H1 (cell line): ENCODE measurements around the gene NMT2. TPM values are rescaled to one million over a fixed set of nuclear protein-coding genes. Genes with fewer than 3 reads are reported as not detected.
A peak's percentile ranks its signal among the peaks of the same experiment; 100 is the strongest.

ENCODE experiments used
- CTCF ChIA-PET: fragments of 300-600 bp; sonication (Branson Sonifier 250); formaldehyde crosslinking; loops from one replicate; lab custom pipeline; 2021; ENCODE audit not compliant: partially characterized antibody; lab: Charles Lee
- POLR2A ChIA-PET: fragments of 300-600 bp; sonication (Branson Sonifier 250); formaldehyde crosslinking; loops from one replicate; lab custom pipeline; 2021; ENCODE audit warnings: inconsistent platforms; ENCODE audit not compliant: partially characterized antibody; lab: Charles Lee
- DNase-seq, 2 experiments: peaks; one replicate each; pipeline versions ENCODE4 v3.0.0 to v3.0.0-alpha.2; 2010 to 2022; ENCODE audit warnings: low spot score in 2 of 2, low read depth in 1 of 2, mixed read lengths in 1 of 2
- FAIRE-seq: peaks from 2 replicates; lab custom pipeline; 2011; peaks lifted over from hg19 to GRCh38; lab: Jason Lieb, UNC
- H2AFZ ChIP-seq: 2 replicates; pipeline ENCODE4 v1.8.1; 2012; ENCODE audit warnings: low read length, inconsistent platforms
- H2AK5ac ChIP-seq: 2 replicates; pipeline ENCODE4 v1.6.1; 2013; ENCODE audit warnings: low read depth, low read length
- H2BK120ac ChIP-seq: replicated peaks from 2 replicates; pipeline ENCODE3; 2013; ENCODE audit warnings: low read depth, low read length, inconsistent platforms
- H2BK12ac ChIP-seq: 2 replicates; pipeline ENCODE4 v1.6.1; 2013; ENCODE audit warnings: low read depth, low read length
- H2BK15ac ChIP-seq: 2 replicates; pipeline ENCODE4 v1.6.1; 2013; ENCODE audit warnings: low read length
- H2BK20ac ChIP-seq: 2 replicates; pipeline ENCODE4 v1.6.1; 2013; ENCODE audit warnings: low read length
- H2BK5ac ChIP-seq: 2 replicates; pipeline ENCODE4 v1.6.1; 2013; ENCODE audit warnings: low read depth, low read length
- H3K14ac ChIP-seq: 2 replicates; pipeline ENCODE4 v1.6.1; 2013; ENCODE audit warnings: inconsistent platforms; ENCODE audit not compliant: insufficient read length
- H3K18ac ChIP-seq: 2 replicates; pipeline ENCODE4 v1.6.1; 2013; ENCODE audit warnings: low read length; ENCODE audit errors: extremely low read depth
- H3K23ac ChIP-seq: 2 replicates; pipeline ENCODE4 v1.6.1; 2013; ENCODE audit warnings: inconsistent platforms; ENCODE audit not compliant: insufficient read length
- H3K23me2 ChIP-seq: 2 replicates; pipeline ENCODE4 v1.6.1; 2013; ENCODE audit warnings: low read depth, low read length
- H3K27ac ChIP-seq: 2 replicates; pipeline ENCODE4 v1.6.1; 2011; ENCODE audit warnings: low read depth, low read length, inconsistent platforms
- H3K27me3 ChIP-seq, 4 experiments: replicated peaks in 1 of 4; 1 replicate in 1 of 4; 2 replicates in 3 of 4; pipeline versions ENCODE4 v1.6.1 to v1.8.1; 2011 to 2013; ENCODE audit warnings: low read length in 3 of 4, mild to moderate bottlenecking in 3 of 4, inconsistent platforms in 2 of 4, mixed read lengths in 2 of 4, moderate library complexity in 1 of 4; ENCODE audit not compliant: control insufficient read depth in 3 of 4, insufficient read depth in 3 of 4; ENCODE audit errors: extremely low read depth in 1 of 4
- H3K36me3 ChIP-seq, 4 experiments: 2 replicates each; pipeline versions ENCODE4 v1.6.1 to v1.8.1; 2011 to 2013; ENCODE audit warnings: mild to moderate bottlenecking in 4 of 4, low read length in 3 of 4, moderate library complexity in 2 of 4, control low read depth in 1 of 4, inconsistent platforms in 1 of 4; ENCODE audit not compliant: insufficient read depth in 4 of 4, control insufficient read depth in 2 of 4
- H3K4ac ChIP-seq: replicated peaks from 2 replicates; pipeline ENCODE3; 2013; ENCODE audit warnings: low read length, low read depth, mixed read lengths, inconsistent platforms; ENCODE audit not compliant: insufficient read length
- H3K4me1 ChIP-seq, 4 experiments: replicated peaks in 1 of 4; 1 replicate in 1 of 4; 2 replicates in 3 of 4; pipeline versions ENCODE4 v1.6.1 to v1.8.1; 2011 to 2013; ENCODE audit warnings: low read length in 3 of 4, inconsistent platforms in 2 of 4, mixed read lengths in 1 of 4; ENCODE audit not compliant: insufficient read depth in 4 of 4, control insufficient read depth in 3 of 4
- H3K4me2 ChIP-seq, 2 experiments: 2 replicates each; pipeline versions ENCODE4 v1.6.1 to v1.8.1; 2011 to 2013; ENCODE audit warnings: low read depth in 2 of 2, low read length in 2 of 2, control low read depth in 1 of 2, inconsistent platforms in 1 of 2, mild to moderate bottlenecking in 1 of 2; ENCODE audit not compliant: insufficient read depth in 1 of 2
- H3K4me3 ChIP-seq, 4 experiments: fragments of 200-600, 300-600 bp in 1 of 4; sonication (generic), shearing (Covaris generic), sonication (Bioruptor Twin) in 1 of 4; 2 replicates each; pipeline versions ENCODE4 v1.5.1 to v1.8.1; 2011 to 2016; ENCODE audit warnings: low read length in 4 of 4, low read depth in 3 of 4, control low read depth in 2 of 4, inconsistent platforms in 2 of 4, mild to moderate bottlenecking in 2 of 4, mixed read lengths in 1 of 4, moderate library complexity in 1 of 4; ENCODE audit not compliant: insufficient read depth in 2 of 4; ENCODE audit errors: extremely low read depth in 1 of 4
- H3K56ac ChIP-seq: replicated peaks from 2 replicates; pipeline ENCODE3; 2013; ENCODE audit warnings: low read depth, mild to moderate bottlenecking, mixed read lengths, low read length, inconsistent platforms; ENCODE audit not compliant: insufficient read length
- H3K79me1 ChIP-seq: 2 replicates; pipeline ENCODE4 v1.6.1; 2013; ENCODE audit warnings: low read depth, low read length, control low read depth
- H3K79me2 ChIP-seq, 2 experiments: 2 replicates each; pipeline versions ENCODE4 v1.6.1 to v1.8.1; 2012 to 2013; ENCODE audit warnings: low read length in 2 of 2, mild to moderate bottlenecking in 2 of 2, inconsistent platforms in 1 of 2; ENCODE audit not compliant: insufficient read depth in 2 of 2, control insufficient read depth in 1 of 2
- H3K9ac ChIP-seq, 4 experiments: replicated peaks in 1 of 4; 1 replicate in 1 of 4; 2 replicates in 3 of 4; pipeline versions ENCODE4 v1.6.1 to v1.8.1; 2011 to 2013; ENCODE audit warnings: low read depth in 3 of 4, low read length in 3 of 4, control low read depth in 2 of 4, mild to moderate bottlenecking in 2 of 4, moderate library complexity in 2 of 4, inconsistent platforms in 1 of 4; ENCODE audit errors: extremely low read depth in 1 of 4
- H3K9me3 ChIP-seq, 2 experiments: 2 replicates each; pipeline versions ENCODE4 v1.6.1 to v1.8.1; 2012 to 2013; ENCODE audit warnings: mild to moderate bottlenecking in 2 of 2, moderate library complexity in 2 of 2, control low read depth in 1 of 2, inconsistent platforms in 1 of 2, low read depth in 1 of 2, low read length in 1 of 2, mixed read lengths in 1 of 2; ENCODE audit not compliant: insufficient read depth in 2 of 2
- H4K20me1 ChIP-seq, 2 experiments: replicated peaks in 1 of 2; 2 replicates each; pipeline versions ENCODE3 to v1.8.1; 2011 to 2013; ENCODE audit warnings: inconsistent platforms in 2 of 2, low read length in 2 of 2, mild to moderate bottlenecking in 1 of 2; ENCODE audit not compliant: insufficient read depth in 2 of 2, control insufficient read depth in 1 of 2
- H4K5ac ChIP-seq: 2 replicates; pipeline ENCODE4 v1.6.1; 2013; ENCODE audit warnings: low read length, low read depth, mixed read lengths, inconsistent platforms; ENCODE audit not compliant: insufficient read length
- H4K8ac ChIP-seq: 2 replicates; pipeline ENCODE4 v1.8.0; 2013; ENCODE audit warnings: mild to moderate bottlenecking, moderate library complexity, low read length, inconsistent platforms; ENCODE audit not compliant: insufficient read depth; ENCODE audit errors: extremely low read depth
- H4K91ac ChIP-seq: replicated peaks from 2 replicates; pipeline ENCODE3; 2013; ENCODE audit warnings: low read length, mixed read lengths, inconsistent platforms; ENCODE audit not compliant: insufficient read length
- ATF2 ChIP-seq: IDR thresholded peaks from 2 replicates; pipeline ENCODE4 v1.6.1; 2012; ENCODE audit warnings: low read length, inconsistent platforms
- EGR1 ChIP-seq: IDR thresholded peaks from 2 replicates; pipeline ENCODE4 v1.6.1; 2011; ENCODE audit warnings: low read depth, low read length, borderline replicate concordance
- MAFK ChIP-seq: IDR thresholded peaks from 2 replicates; pipeline ENCODE4 v1.6.1; 2012; ENCODE audit warnings: low read depth, mild to moderate bottlenecking, improper control_type of control experiment, low read length
- MAX ChIP-seq: IDR thresholded peaks from 2 replicates; pipeline ENCODE4 v1.6.1; 2012; ENCODE audit warnings: inconsistent platforms
- SAP30 ChIP-seq: fragments of 300-600 bp; sonication (generic); IDR thresholded peaks from 2 replicates; pipeline ENCODE4 v1.7.1; 2012; ENCODE audit warnings: low read length, moderate library complexity, mild to moderate bottlenecking, inconsistent platforms; ENCODE audit not compliant: insufficient read depth, insufficient replicate concordance
- SP4 ChIP-seq: IDR thresholded peaks from 2 replicates; pipeline ENCODE4 v1.6.1; 2012; ENCODE audit warnings: low read length, inconsistent platforms
- TBP ChIP-seq: IDR thresholded peaks from 2 replicates; pipeline ENCODE4 v1.6.1; 2011; ENCODE audit warnings: low read depth, low read length, improper control_type of control experiment
- WGBS, 2 experiments: shearing (Covaris generic) in 1 of 2; methylation state at CpG; one replicate each; pipeline versions ENCODE4 v1.1.6 to v1.1.7; 2013 to 2015; ENCODE audit warnings: low lambda C conversion rate in 2 of 2, mixed read lengths in 2 of 2, inconsistent platforms in 1 of 2, low coverage in 1 of 2, missing lambda C conversion rate in 1 of 2; ENCODE audit not compliant: insufficient replicate concordance in 2 of 2, insufficient coverage in 1 of 2, insufficient read length in 1 of 2; ENCODE audit errors: extremely low coverage in 1 of 2, missing lambda C conversion rate in 1 of 2; 5-methylcytosine and 5-hydroxymethylcytosine counted together
- polyA plus RNA-seq, 7 experiments: library from polyadenylated mRNA; depleted of rRNA in 3 of 7; stranded (reverse) in 5 of 7; unstranded in 2 of 7; fragments of >200 nt in 5 of 7; fragments of 200-250 nt in 2 of 7; gene quantifications; 1 replicate in 5 of 7; 2 replicates in 1 of 7; 4 replicates in 1 of 7; pipeline versions ENCODE4 v1.2.1 to v1.2.3, GENCODE V29; 2011 to 2013; ENCODE audit warnings: missing spikeins in 2 of 7, mixed read lengths in 2 of 7
- total RNA-seq: library from RNA; stranded (reverse); fragmentation: NEBNext Ultra II Directional; extraction: Animal tissue kit (Norgen Biotek cat#: 25700); gene quantifications from 2 replicates; pipeline ENCODE4 v1.2.1, GENCODE V29; 2021

The NMT2 gene
- total and polyA plus RNA-seq, 2 of the 8 experiments (the other 6 are each of a cell fraction or from before 2014, with no cell fraction given): 4.4 to 15.4 TPM

DNA sequence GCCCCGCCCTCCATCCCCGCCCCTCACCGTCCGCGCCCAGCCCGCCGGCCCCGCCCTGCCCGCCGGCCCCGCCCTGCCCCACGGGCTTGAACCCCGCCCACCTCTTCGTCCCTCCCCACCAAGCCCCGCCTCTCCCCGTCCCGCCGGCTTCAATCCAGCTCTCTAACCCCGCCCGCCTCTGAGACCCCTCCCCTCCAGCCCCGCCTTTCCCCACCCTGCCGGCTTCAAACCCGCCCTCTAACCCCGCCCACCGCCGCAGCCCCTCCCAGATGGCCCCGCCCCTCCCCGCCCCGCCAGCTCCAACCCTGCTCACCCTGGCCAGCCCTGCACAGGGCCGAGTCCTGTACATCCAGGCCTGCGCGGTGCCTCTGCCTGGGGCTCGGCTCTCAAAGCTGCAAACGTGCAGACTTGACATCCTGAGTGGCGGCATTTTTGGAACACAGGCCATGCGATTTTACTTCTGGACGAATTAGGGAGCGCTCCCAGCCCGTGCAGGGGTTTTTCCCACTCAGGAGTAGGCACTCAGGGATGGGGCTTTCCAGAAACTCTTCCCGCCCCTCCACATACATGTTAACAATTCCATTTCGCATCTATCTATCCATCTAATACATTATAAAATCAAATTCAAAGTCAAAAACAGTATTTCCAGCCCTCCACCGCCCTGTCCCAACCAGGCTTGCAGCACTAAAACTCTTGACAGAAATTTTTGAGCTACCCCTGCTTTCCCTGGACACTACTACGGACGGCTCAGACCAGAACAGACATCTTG, 477 bp upstream of the NMT2 start:
- Histone ChIP-seq H3K79me2 (peaks cover 0 to 13% of the 10 kb centered on the region in 2 experiments; a peak in 2 of 4 replicates), H3K27ac (no peak overlapping the region), H3K9me3 (no peaks in the 10 kb centered on the region), H3K4ac (no peak overlapping the region), H3K23me2 (peaks cover 5% of the 10 kb centered on the region; the same call in 1 of the 2 replicates), H3K27me3 (no peaks in the 10 kb centered on the region; a peak in 2 of 7 replicates), H2BK15ac (no peak overlapping the region), H2BK12ac (no peak overlapping the region), H3K14ac (no peak overlapping the region), H4K5ac (no peak overlapping the region), H3K36me3 (no peaks in the 10 kb centered on the region), H3K18ac (no peak overlapping the region; the same call in 1 of the 2 replicates), H3K56ac (no peak overlapping the region), H2AFZ (peak overlapping the region; percentile 96), H3K4me3 (peak overlapping the region in 2 of 4 experiments; percentile 15 to 49; a peak in 6 of 8 replicates), H4K8ac (no peak overlapping the region), H2BK120ac (no peak overlapping the region), H3K23ac (no peak overlapping the region), H3K4me1 (peaks cover 0 to 5% (median 3%) of the 10 kb centered on the region in 4 experiments; a peak in 3 of 7 replicates), H2BK20ac (no peak overlapping the region), H3K9ac (no peak overlapping the region), H4K20me1 (no peaks in the 10 kb centered on the region), H2BK5ac (no peak overlapping the region), H2AK5ac (no peak overlapping the region), H3K4me2 (peak overlapping the region; percentile 36 to 65), H3K79me1 (no peaks in the 10 kb centered on the region), H4K91ac (no peak overlapping the region)
- ChIA-PET POLR2A (interaction anchor here (0.5 to 1.2 kb wide), 3 partner anchors 67 to 86 kb away, joined by 3 to 4 read pairs (median 3); no protein-coding TSS in a partner anchor), CTCF (interaction anchor here (0.6 to 1.4 kb wide), 6 partner anchors 9 to 71 kb away, joined by 3 to 4 read pairs (median 3); no protein-coding TSS in a partner anchor)
- WGBS, 2 experiments: 45 to 100% methylated on average over 2 to 15 of the region's 44 CpGs
- FAIRE-seq: no peak
- DNase-seq: peak; percentile 90 to 92
- TF ChIP-seq TBP (no peak), SAP30 (no peak), SP4 (no peak), MAX (no peak), MAFK (no peak), ATF2 (no peak), EGR1 (no peak)
